Mesothelial cell of epicardium (in vitro differentiated cells): ENCODE results near the gene SAPCD2. TPM values are rescaled to one million over a fixed set of nuclear protein-coding genes. Genes with fewer than 3 reads are reported as not detected.
A peak's percentile ranks its signal among the peaks of the same experiment; 100 is the strongest.

Experiments used
- DNase-seq, 2 experiments: peaks; one replicate each; pipeline ENCODE4 v3.0.0; 2021; ENCODE audit warnings: low spot score in 2 of 2; ENCODE audit not compliant: unreplicated experiment in 2 of 2
- H3K27ac Mint-ChIP-seq: 2 replicates; pipeline ENCODE4 v1.8.0; 2021; ENCODE audit warnings: mixed read lengths
- H3K27me3 Mint-ChIP-seq: 2 replicates; pipeline ENCODE4 v1.8.0; 2021; ENCODE audit warnings: low read depth, mixed read lengths
- H3K36me3 Mint-ChIP-seq: 2 replicates; pipeline ENCODE4 v1.8.0; 2021; ENCODE audit warnings: mixed read lengths
- H3K4me1 Mint-ChIP-seq: 2 replicates; pipeline ENCODE4 v1.8.0; 2021; ENCODE audit warnings: mixed read lengths
- H3K4me3 Mint-ChIP-seq: 2 replicates; pipeline ENCODE4 v1.8.0; 2021; ENCODE audit warnings: mild to moderate bottlenecking, moderate library complexity, mixed read lengths
- H3K9me3 Mint-ChIP-seq: 2 replicates; pipeline ENCODE4 v1.8.0; 2021; ENCODE audit warnings: mixed read lengths
- total RNA-seq: library from RNA; stranded (reverse); gene quantifications from 3 replicates; pipeline ENCODE4 v1.2.1, GENCODE V29; 2021
- TF ChIP-seq, protein P1 (sequence below): fragments of 200-600 bp; sonication (generic); IDR thresholded peaks from one replicate; pipeline ENCODE4 v1.5.0; 2021; ENCODE audit warnings: antibody characterized with exemption; ENCODE audit not compliant: unreplicated experiment

Gene SAPCD2
- total RNA-seq, 1 donor from 2014 or later: 5.9 TPM

DNA sequence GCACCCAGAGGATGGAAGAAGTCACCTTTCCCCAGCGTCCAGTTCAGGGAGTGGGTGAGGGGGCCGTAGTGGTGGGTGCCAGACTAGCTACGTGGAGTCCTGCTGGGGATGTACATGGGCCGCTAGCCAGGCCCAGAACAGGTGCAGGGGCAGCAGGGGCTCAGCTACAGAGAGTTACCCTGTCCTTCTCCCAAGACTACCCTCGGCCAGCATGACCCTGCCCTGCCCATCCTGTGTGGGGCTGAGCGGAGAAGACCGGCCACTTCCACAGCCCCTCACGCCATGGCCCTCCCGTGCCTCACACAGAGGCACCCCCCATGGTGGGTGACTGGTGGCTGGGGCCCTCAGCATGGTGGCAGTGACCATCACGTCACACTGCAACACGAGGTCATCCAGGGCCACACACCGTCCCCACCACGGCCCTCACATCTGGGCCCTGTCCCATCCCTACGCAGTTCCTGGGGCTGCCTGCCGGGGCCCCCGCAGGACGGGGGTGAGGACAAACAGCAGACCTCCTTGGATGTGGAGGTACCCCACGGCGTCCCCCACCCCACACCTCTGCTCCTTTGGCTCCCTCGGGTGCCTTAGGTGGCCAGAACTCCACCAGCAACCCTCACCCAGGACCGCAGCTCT lies 45.2 kb upstream of the SAPCD2 start:
- Mint-ChIP-seq H3K9me3 (no peaks in the 10 kb centered on the region), H3K4me1 (peaks cover 14% of the 10 kb centered on the region), H3K36me3 (peaks cover 3% of the 10 kb centered on the region), H3K27me3 (no peaks in the 10 kb centered on the region), H3K4me3 (peak overlapping the region; percentile 17), H3K27ac (no peak overlapping the region)
- TF ChIP-seq, protein P1, sequence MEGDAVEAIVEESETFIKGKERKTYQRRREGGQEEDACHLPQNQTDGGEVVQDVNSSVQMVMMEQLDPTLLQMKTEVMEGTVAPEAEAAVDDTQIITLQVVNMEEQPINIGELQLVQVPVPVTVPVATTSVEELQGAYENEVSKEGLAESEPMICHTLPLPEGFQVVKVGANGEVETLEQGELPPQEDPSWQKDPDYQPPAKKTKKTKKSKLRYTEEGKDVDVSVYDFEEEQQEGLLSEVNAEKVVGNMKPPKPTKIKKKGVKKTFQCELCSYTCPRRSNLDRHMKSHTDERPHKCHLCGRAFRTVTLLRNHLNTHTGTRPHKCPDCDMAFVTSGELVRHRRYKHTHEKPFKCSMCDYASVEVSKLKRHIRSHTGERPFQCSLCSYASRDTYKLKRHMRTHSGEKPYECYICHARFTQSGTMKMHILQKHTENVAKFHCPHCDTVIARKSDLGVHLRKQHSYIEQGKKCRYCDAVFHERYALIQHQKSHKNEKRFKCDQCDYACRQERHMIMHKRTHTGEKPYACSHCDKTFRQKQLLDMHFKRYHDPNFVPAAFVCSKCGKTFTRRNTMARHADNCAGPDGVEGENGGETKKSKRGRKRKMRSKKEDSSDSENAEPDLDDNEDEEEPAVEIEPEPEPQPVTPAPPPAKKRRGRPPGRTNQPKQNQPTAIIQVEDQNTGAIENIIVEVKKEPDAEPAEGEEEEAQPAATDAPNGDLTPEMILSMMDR: no peak
- no peak for DNase-seq

DNA sequence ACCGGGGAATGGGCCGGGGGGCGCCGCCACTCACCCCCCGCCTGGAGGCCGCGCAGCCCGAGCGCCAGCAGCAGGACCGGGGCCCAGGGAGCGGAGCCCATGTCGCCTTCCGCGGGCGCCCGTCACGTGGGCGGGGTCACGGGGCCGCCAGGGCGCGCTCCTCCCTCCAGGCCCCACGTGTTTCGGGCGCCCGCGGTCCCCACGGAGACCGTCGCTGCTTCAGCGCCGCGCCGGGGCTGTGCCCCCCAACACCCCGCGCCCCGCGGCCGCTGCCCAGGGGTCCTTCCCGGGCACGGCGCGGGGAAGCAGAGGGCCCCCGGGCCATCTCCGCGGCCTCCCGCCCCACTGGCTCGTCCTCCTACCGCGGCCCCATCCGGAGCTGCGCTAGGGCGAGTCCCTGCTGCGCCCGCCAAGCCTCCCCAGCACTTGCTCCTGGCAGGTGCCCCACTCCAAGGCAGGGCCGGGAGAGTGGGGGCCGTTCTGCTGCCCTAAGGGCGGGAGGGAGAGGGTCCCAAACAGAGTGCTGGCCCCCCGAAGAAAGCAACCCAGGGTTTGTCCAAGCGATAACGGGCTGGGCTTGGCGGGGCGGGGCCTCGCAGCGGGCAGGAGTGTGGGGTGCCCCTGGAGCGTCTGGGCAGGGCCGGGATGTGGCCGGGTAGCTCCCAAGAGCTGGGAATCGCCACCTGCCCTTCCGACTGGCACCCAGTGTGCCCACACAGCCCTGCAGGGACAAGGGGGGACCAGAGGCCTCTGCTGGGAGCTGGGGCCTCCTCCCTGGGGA lies 44.4 kb upstream of the SAPCD2 start, which contains the start of gene DPP7:
TSS of gene DPP7 (minus strand) at position 121 of the 781 bp plus-strand sequence. CDS start at position 101, 20 bp downstream.
- Mint-ChIP-seq H3K4me3 (peak within 1 kb of the TSS; percentile 58), H3K4me1 (peaks cover 14% of the 10 kb centered on the region), H3K36me3 (peaks cover 3% of the 10 kb centered on the region), H3K9me3 (no peaks in the 10 kb centered on the region), H3K27ac (no peak within 1 kb of the TSS), H3K27me3 (no peaks in the 10 kb centered on the region)
- peak; percentile 26 to 54 for DNase-seq
- TF ChIP-seq, protein P1: no peak

DNA sequence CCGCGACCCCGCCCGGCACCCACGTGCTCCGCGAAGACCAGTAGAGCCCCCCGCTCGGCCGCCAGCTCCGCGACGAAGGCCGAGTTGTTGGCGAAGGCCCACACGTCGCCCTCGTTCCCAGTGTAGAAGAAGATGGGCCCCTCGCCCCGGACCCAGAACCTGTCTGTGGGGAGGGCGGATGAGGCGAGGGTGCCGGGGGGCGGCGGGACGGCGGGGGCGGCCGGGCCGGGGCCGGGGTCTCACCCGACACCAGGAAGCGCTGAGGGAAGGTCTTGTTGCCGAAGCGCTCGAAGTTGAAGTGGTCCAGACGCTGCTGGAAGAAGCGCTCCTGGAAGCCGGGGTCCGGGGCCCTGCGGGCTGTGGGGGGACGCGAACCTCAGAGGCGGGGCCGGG lies 43.9 kb upstream of the SAPCD2 start:
- Mint-ChIP-seq H3K27ac (no peak overlapping the region), H3K4me3 (peak overlapping the region; percentile 44), H3K4me1 (peaks cover 14% of the 10 kb centered on the region), H3K36me3 (peaks cover 3% of the 10 kb centered on the region), H3K27me3 (no peaks in the 10 kb centered on the region), H3K9me3 (no peaks in the 10 kb centered on the region)
- TF ChIP-seq, protein P1: no peak
- DNase-seq: no peak

DNA sequence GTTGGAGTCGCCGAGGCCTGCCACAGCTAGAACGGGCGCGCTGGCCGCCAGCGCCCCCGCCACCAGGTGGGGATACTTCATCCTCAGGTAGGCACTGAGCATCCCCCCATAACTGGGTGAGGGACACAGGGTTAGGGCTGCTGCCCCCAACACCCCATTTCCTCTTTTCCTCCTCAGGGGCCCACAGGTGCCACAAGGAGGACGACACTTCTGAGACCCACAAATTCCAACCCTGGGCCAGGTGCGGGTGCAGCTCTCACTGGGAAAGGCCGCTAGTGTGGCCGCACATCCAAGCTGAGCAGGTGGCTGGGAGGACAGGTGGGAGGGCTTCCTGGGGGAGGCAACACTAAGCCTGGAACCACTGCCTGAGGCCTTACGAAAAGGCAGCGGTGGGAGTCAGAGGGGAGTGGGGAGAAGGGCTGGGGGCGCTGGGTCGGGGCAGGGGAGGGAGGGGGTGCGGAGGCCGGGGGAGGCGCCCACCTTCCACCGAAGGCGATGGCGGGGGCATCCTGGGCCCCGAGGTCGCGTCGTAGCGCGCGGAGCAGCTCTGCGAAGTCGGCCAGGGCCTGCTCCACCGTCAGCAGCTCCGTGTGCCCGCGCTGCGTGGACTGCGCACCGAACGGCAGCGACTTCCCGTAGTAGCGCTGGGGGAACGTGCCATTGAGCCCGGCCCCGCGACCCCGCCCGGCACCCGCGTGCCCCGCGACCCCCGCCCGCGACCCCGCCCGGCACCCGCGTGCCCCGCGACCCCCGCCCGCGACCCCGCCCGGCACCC lies 43.2 kb upstream of the SAPCD2 start:
- no peak overlapping the region for H3K27ac Mint-ChIP-seq
- peaks cover 3% of the 10 kb centered on the region for H3K36me3 Mint-ChIP-seq
- H3K4me1 Mint-ChIP-seq: peaks cover 14% of the 10 kb centered on the region
- H3K9me3 Mint-ChIP-seq: no peaks in the 10 kb centered on the region
- TF ChIP-seq, protein P1: no peak
- no peak for DNase-seq
- no peaks in the 10 kb centered on the region for H3K27me3 Mint-ChIP-seq
- H3K4me3 Mint-ChIP-seq: peak overlapping the region; percentile 58

DNA sequence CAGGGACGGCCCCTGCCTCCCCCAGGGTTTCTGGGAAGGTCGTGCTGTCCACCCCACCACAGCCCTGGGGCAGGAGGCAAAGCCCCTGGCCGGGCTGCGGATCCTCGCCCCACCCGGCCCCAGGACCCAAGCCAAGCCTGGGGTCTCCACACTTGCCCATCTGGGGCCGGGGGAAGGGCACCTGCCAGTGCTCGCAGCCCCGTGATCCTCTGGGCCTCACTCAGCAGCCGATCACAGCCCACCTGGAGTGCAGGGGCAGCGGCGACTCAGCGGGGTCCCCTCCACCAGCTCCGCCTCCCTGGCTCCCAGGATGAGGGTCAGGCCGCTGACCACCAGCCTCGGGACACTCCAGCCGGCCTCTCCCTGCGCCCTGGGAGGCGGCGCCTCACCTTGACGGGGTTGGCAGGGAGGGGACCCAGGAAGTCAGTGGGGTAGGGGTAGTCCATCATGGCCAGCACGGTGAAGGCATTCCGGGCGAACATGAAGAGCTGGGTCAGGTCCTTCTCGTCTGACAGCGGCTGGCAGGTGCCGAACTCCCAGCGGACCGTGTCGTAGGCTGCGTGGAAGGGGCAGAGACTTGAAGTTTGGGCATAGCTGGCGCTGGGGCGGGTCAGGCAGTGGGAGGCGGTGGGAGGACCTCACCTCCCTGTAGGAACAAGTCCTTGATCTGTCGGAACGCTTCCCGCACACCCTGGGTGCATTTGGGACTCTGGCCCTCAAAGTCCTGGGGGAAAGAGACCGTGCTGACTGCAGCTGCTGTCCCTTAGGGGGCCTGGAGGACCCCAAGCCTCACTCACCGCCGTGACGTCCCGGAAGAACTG lies 42.4 kb upstream of the SAPCD2 start:
- TF ChIP-seq, protein P1: no peak
- H3K27me3 Mint-ChIP-seq: no peaks in the 10 kb centered on the region
- peaks cover 14% of the 10 kb centered on the region for H3K4me1 Mint-ChIP-seq
- no peak for DNase-seq
- no peak overlapping the region for H3K27ac Mint-ChIP-seq
- H3K36me3 Mint-ChIP-seq: peaks cover 3% of the 10 kb centered on the region
- peak overlapping the region; percentile 58 for H3K4me3 Mint-ChIP-seq
- no peaks in the 10 kb centered on the region for H3K9me3 Mint-ChIP-seq
